Neural progenitor cell (in vitro differentiated cells): ENCODE results near the gene NEDD4L.

ENCODE experiments used
- CTCF ChIP-seq: fragments of 200-600 bp; sonication (generic); IDR thresholded peaks from 2 replicates; pipeline ENCODE4 v1.5.1; 2017; ENCODE audit warnings: antibody characterized with exemption, mild to moderate bottlenecking
- EZH2 ChIP-seq: fragments of 200-600 bp; sonication (generic); IDR thresholded peaks from 2 replicates; pipeline ENCODE4 v1.6.1; 2017; ENCODE audit warnings: antibody characterized with exemption, mild to moderate bottlenecking, moderate library complexity

GRCh38 chr18:58396144-58396543, 352.1 kb downstream of the NEDD4L start:
- TF ChIP-seq CTCF (no peak), EZH2 (no peak)
